Ecto neural progenitor cell (in vitro differentiated cells): ENCODE data around the gene KRT85.

Experiments used
- DNase-seq: peaks from one replicate; pipeline ENCODE4 v3.0.0-alpha.2; 2018; ENCODE audit warnings: low spot score

KRT85 gene

DNA sequence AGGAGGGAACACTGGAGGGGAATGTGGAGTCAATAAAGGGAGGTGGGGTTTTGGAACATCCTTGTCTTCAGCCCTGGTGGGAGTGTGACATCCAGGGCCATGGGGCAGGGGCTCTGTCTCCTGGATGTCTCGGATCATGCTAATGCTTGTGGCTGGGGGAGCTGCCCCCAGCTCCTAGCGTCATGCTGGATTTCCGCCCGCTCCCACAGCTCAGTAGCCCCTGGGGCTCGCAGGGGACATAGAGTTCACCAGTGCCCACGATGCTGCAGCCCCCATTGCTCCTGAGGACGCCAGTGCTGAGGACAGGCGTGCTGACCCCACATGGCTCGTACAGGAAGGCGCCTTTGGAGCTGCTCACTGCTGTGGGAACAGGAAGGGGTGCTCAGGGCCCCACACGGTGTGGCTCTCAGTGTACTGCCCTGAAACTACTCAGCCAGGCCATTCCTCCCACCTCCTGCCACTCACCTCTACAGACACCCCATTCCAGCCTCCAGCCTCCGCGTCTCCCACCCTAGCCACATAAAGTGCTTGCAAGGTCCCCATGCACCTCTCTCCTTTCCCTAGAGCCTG, 27.6 kb upstream of the KRT85 start:
- DNase-seq = no peak

DNA sequence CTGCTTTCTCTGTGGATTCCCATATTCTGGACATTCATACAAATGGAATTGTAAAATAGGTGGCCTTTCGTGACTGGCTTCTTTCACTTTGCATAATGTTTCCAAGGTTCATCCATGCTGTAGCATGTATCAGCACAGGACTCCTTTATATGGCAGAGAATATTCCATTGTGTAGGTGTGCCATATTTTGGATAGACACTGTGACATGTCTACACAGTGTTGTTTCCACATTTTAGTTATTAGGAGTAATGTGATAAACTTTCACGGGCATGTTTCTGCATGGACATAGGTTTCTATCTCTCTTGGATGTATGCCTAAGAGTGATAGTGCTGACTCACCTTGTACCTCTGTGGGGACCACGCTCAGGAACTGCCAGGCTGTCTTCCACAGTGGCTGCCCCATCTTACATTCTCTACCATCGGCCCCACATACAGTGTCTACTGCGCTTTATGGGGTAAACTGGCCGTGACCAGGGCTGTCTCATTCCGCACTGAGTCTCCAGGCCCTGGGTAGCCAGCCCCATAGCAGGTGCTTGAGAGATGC, 25.3 kb upstream of the KRT85 start:
- DNase-seq = no peak

DNA sequence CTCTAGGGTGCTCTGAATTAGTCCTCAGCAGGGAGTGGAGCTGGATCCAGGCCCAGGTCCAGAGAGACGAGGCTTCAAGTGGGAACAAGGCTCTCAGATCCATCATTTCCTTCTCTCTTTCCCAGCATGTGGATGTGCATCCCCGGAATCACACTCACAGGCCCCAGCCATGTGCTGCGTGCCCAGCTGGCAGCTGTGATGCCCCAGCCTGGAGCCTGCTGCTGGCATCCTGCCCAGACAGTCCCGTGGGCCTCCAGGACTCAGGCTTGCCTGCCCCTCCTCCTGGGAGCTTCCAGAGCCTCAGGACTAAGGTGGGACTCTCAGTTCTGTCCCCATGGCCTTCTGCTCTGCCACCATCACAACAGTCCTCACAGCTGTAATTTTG, 24.3 kb upstream of the KRT85 start:
- DNase-seq = no peak

DNA sequence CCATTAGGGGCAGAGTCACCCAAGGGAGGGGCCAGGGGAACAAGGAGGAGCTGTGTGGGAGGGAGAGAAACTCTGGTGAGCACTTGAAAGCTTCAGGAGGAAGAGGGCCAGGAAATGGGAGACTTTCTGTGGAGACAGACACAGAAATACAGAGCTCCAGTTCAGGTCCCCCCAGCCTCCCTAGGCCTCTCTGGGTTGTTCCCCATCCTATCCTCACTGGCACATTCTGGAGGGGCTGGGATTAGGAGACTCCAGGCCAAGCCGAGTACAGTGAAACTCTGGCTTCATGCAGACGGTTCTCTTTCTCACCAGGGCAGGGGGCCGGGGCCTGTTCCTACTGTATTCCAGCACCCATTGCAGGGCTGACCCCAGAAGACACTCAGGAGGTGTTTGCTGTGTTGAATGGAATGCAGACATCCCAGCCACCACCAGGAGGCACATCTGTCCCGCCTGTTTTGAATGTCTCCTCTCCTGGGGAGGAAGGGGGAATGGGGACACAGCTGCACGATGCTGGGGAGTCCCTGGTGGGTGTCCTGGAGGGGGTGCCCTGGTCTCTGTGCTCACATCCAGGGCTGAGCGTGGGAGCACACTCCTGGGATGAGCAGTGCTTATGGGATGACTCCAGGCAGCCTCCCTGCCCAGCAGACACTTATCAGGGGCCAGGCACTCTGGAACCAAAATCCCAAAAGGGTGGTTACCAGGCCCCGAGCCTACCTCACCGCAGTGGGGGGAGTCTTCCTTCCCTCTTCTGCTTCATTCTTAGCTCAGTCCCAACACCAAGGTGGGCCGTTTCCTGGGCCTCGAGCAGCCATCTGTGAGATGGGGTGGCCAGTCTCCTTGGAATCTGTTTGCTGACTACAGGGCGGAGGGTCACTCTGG, 23.7 kb upstream of the KRT85 start:
- DNase-seq = peak; percentile 70

DNA sequence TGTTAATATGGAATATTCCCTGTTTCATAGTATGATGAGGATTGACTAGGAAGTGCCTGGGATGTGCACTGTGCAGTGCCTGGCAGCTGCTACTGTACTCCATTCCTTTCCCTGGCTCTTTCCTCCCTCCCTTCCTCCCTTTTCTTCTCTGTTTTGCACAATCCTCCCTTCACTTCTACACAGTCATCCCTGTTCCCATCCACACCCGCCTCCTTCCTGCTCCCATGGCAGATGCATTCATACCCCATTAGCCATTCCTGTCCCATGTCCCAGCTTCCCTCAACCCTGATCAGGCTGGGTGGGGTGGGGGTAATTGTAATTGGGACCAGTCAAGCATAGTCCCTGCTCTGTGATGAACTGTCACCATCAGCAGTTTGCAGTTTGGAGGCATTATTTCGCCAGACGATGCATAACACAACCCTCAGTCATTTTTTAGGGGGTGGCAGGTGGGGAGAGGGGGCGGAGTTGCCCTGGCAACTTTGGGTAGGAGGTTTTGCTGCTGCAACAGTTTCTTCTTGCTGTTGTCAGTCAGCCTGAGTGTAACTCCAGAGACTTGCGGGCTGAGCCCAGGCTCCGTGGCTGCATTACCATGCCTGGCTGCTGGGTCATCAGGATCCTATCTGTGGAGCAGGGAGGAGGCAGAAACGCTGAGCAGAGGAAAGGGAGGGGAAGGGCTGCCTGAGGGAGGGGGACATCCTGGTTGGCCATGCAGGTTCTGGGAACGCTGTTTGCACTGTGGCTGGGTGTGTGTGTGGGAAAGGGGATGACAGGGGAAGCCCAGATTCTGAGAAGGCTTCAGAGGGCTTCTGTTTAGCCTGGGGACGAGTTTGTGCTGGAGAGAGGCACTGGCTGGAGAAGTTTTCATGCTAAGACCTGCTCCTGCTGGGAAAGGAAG, 22.3 kb upstream of the KRT85 start:
- no peak for DNase-seq

DNA sequence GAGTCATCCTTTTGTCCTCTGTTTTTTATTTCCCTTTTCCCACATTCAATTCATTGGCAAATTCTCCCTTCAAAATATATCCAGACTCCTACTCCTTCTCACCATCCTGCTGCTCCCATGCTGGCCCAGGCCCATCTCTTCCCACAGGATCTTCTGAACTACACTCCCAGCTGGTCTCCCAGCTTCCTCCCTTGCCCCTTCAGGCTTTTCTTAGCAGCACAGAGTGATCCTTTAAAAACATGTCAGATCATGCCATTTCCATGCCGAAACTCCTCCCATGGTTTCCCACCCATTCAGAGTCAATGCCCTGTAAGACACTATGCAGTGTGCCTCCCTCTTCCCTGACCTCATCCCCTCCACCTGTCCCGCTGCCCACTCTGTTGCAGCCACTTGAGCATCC, 20.6 kb upstream of the KRT85 start:
- no peak for DNase-seq

DNA sequence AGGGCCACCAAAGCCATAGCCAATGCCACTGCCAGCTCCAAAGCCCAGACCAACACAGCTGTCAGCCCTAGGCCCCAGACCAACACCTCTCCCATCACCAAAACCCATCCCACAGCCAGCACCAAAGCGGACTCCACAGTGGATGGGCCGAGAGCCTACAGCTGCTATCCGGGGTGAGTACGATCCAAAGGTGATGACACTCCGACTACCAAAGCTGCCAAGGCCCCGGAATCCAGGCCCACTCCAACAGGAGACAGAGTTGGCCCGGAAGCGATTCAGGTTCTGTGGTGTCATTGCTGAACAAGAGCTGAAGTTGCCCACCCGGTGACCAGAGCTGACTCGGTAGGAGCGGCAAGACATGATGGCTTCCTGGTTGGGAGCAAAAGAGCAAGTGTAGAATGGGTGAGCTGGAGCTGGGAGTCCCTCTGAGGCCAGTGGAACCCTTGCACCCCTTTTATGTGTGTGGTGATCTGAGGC, 18.0 kb upstream of the KRT85 start, which contains the start of gene KRT84:
KRT84 (minus strand) TSS at position 427 of the 477 bp plus-strand sequence; CDS start at position 360, 67 bp downstream.
- DNase-seq = no peak

DNA sequence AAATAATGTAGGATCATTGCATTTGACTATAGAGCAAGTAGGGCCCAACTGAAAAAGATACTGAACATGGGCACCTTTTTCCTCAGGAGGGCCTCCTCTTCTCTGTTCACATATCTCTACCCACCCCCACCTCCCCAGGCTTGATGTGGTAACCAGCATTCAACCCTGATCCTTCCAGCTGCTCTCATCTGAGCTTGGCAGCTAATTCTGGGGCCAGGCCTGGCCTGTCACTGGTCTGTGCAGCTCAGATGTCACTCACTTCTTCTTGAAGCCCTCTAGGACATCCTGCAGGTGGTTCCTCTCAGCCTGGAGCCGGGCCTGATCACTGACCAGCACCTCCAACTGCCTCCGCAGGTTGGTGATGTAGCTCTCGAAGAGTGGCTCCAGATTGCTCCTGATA, 16.1 kb upstream of the KRT85 start:
- DNase-seq = no peak

DNA sequence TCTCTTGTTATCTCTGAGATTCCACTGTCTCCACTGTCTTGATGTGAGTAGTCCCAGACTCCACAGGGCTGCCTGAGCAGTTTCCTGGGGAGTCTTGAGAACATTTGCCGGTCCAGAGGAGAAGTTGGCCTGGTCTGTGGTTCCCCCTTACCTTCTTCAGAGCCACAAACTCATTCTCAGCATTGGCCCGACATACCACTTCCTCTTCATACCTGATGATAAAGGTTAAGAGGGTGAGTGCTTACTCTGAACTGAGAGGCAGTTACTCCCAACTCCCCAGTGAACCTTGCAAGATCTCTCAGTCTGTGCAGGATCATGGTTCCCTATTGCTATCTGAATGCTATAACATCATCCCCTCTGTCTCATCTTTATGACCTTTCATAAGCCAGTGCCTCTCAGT, 15.6 kb upstream of the KRT85 start:
- DNase-seq = no peak

DNA sequence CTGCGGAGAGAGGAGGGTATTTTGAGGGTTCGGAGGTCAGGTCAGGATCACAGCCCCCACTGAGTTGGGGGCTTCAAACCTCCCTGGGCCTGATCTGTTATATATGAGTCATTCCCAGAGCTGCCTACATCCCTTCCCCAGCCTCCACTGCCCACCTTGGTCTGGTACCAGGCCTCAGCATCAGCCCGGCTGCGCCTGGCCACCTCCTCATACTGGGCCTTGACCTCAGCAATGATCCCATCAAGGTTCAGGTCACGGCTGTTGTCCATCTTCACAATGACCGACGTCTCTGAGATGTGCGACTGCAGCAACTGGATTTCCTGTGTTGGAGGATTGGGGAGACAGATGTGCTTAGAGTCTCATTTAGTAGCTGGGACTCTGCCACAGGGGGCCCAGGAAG, 13.9 kb upstream of the KRT85 start:
- DNase-seq = no peak

DNA sequence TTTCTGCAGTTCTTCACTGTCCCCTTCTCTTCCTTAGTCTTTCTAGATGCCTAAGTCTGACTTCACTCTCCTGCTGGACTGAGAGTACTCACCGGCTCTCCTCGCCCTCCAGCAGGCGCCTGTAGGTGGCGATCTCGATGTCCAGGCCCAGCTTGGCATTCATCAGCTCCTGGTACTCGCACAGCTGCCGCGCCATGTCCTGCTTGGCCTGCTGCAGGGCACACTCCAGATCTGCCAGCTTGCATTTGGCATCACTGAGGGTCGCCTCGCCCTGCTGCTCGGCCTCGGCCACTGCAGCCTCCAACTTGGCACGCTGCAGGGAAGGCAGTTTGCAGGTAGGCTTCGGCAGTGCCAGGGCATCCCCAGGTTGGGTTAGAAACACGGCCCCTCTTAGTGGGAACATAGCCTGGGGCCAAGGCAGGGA, 13.0 kb upstream of the KRT85 start:
- peak; percentile 73 for DNase-seq

DNA sequence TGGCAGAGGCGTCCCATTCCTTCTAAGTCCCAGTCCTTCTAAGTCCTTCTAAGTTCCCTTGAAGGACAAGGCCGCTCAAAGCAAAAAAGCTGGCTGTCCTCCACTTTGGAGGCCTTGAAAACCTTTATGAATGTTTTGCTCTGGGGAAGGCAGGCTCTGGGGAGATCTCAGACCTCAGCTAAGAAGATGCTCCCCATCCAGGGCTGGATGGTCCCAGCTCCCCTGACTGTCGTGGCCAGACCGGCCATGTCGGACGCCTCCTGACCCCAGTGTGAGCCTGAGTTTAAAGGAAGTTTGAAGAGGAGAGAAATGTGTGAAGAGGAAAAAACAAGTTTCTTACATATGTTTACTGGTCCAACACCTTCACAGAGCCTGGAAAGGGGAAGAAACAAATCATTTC, 12.3 kb upstream of the KRT85 start:
- DNase-seq = no peak

DNA sequence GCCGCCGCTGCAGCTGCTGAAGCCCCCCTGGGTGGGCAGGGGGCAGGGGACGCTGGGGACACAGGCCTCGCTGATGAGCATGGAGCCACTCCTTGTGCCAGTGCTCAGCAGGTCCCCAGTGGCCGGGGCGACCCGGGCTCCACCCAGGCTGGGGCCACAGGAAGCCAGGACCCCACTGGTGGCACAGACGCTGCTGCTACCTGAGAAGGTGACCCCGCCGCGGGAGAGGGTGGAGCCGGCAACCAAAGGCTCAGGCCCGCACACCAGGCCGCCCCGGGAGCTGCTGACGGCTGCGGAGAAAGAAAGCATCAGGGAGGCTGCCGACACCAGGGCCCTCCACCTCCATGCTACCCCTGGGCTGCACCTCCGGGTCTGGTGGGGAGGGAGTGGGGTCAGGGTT, 10.8 kb upstream of the KRT85 start:
- DNase-seq = no peak

DNA sequence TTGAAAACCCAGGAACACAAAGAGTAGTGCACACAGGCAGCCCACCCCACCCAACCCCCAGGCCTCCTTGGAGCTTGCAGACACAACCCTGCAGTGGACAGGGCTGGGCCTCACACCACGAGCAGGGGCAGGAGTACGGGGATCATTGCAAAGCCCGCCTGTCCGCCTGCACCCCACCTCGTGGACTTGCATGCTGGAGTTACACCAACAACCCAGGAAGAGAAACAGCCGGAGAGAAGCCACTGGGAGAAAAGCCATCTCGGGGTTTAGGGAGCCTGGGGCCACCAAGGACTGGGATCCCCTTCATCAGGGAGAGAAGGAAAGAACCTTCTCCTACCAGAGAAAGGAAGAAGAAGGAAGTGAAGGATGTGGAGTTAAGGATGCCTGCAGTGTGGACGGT, 10.0 kb upstream of the KRT85 start:
- DNase-seq = no peak

DNA sequence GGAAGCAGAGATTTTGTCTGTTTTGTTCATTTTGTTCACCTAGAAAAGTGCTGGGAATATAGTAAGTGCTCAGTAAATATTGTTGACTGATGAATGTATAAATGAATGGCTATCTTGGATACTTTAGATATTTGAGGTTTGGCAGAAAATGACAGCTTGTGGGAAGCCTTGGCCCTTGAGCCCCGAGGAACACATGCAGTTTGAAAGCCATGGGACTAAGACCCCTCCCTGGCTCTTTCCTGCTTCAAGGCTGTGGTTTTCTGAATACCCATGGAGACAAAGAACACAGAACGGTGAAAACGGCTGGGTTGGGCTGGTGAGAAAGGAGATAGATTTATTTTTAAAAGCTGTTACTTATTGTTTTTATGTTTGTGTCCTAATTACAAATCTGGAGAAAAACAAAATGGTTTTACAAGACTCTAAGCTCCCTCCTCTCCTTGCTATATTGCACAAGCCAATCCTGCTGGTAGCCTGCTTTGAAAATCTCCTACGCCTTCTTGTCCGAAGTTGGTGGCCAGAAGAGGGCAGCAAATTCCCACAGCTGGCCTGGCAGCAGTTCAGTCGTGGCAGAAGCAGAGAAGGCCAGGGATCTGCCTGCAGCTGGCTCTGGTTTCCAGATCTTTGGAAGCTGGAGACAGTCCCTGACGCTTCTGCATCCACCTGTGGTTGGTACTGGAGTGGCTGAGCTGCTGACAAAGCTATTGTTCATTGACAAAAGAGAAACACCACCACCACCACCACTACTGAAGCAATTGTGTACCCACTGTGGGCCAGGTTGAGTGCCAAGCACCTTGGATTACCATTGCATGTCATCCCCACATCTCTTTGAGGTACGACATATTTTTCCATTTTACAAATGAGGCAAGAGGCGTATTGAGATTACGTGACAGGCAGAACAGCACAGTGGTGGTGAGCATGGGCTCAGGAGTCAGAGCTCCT, 5.2 kb upstream of the KRT85 start:
- DNase-seq = peak; percentile 89

DNA sequence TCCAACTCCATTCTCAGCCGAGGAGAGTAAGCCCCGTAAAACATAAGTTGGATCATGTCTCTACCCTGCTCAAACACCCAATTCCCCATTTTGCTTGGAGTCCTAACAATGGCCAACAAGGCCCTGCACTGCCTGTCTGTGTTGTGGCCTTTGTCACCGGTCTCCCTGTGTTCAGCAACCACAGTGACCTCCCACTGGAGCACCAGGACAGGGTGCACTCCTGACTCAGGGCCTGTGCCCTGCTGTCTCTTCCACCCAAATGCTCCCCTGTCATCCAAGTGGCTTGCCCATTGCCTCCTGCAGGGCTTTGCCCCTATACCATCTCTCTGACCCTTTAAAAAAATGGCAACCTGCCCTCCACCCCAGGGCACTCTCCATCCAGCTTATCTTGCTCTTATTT, 4.4 kb upstream of the KRT85 start:
- no peak for DNase-seq

DNA sequence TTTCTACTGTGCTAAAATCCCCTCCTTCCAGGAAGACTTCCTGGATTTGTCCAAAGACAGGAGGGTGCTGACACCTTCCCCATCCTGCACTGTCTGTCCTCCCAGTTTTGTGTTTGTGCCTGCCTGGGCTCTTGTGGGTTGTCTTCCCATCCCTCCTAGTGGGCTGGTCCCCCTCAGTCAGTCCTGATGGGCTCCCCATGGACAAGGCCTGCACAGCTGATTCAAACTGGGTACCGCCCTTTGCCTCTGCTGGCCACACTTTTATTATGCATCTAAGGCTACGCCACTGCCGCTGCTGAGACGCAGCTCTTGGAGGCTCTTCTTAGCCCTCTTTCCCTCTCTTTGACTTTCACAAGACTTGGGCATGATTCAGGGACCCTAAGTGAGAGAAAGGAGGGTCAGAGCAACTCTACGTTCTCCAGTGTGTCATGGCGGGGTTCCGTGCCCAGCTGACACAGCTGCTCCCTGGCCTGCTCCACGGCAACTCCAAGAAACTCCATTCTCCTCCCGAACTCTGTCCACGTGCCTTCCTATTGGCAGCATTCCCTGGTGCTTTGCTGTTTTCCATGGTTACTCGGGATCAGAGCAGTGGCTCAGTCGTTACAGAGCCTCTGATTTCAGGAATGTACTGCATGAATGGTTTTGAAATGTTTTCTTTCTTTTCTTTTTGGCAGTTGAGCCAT, 3.8 kb upstream of the KRT85 start:
- DNase-seq = no peak

DNA sequence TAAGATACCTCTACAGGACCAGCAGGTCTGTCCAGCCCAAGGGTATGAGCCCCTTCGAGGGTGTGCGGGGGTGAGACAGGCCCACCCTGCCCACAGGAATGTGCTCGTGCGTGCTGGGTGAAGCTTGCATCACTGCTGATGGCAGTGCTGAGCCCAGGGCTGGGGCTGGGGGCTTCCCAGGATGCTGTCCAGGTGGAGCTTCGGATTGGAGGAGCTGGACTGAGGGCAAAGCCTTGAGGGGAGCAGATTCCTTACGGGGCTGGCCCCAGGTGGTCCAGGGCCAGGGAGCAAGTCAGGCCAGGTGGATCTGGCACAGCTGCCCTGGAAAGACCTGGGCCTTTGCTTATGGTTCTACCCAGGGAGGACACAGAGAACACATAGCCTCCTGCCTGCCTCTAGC, 2.5 kb upstream of the KRT85 start:
- no peak for DNase-seq

DNA sequence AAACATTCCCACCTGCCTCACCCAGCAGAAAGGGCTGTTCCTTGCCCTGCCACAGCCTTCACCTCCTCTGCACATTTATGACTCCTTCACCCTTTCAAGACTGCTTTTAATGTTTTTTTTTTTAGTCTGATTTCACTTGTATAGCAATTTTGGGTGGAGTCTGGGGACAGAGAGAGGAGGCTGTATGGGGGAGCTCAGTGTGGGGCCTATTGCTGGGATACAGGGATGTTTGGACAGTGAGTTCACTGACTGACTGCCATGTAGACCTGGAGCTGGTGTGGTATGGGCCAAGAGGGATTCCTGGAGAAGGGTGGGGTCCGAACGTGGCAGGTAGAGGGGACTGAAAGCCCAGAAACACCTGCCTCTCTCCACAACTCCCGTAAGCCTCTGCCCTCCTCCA, 1.9 kb upstream of the KRT85 start:
- DNase-seq = no peak

DNA sequence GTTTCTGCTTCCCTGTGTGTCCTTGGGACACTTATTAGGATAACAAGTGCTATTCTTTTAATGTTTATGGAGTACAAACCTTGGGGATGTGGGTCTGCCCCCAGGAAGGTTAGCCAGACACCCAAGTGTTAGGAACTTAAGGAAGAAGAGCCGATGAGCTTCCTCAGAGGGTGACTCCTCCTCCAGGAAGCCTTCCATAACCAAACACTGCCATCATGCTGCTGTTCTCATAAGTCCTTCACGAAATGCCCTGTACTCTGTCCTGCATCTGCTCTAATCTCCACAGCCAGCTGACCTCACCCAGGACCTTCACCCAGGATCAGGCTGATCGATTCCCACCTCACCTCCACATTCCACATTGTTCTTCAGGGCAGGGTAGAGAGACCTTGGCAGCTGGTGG, 1.2 kb upstream of the KRT85 start:
- no peak for DNase-seq

DNA sequence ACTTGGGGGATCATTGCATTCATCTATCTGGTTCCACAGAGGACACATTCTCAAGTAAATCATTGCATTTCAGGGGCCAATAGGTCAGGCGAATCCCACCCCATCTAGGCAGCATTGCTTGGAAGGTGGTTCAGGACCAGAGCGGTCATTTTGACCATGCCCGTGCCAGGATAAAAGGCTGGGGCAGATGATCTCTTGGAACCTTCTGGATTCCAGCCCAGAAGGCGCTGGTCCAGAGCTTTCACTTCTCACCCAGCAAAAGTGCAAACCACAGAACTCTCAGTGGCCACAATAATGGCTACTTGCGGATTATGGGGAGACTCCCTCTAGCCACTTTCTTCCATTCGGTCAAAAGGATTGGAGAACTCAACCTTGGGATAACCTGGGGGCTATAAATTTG, 595 bp upstream of the KRT85 start:
- DNase-seq = no peak
